ENCODE measurements around the gene DDAH1. TPM values are rescaled to one million over a fixed set of nuclear protein-coding genes. Genes with fewer than 3 reads are reported as not detected.

The DDAH1 gene
- total and polyA plus RNA-seq, 2 experiments from 2014 or later = 29.4 to 41.7 TPM

GRCh38 chr1:85276215-85276977 is 188.6 kb downstream of the DDAH1 start, which contains the start of gene BCL10:
BCL10 (minus strand) TSS chr1:85276632; CDS start chr1:85276352, 280 bp downstream.
- Histone ChIP-seq H3F3A (replicated peaks; ENCODE audit: low read depth) (0 out of 2 replicates have a peak, but pooled peaks cover 6% of the 10 kb centered on the region), H2AFZ (peak within 1 kb of the TSS; percentile 69; the same call in 1 of the 2 replicates), H3K9me2 (ENCODE audit: insufficient read depth) (0 out of 2 replicates have a peak, but pooled peaks cover 5% of the 10 kb centered on the region), H3K27me3 (ENCODE audit: insufficient read depth) (no peaks in the 10 kb centered on the region), H4K20me1 (replicated peaks; ENCODE audit: insufficient read depth) (peaks cover 10% of the 10 kb centered on the region; the same call in 1 of the 2 replicates), H3K4me3 (peak within 1 kb of the TSS; percentile 93), H3K36me3 (ENCODE audit: insufficient read depth) (no peaks in the 10 kb centered on the region), H3K79me2 (replicated peaks; ENCODE audit: insufficient read depth) (peaks cover 45% of the 10 kb centered on the region), H3K4me1 (ENCODE audit: insufficient read depth) (peaks cover 14% of the 10 kb centered on the region), H3K27ac (ENCODE audit: low read depth) (peak within 1 kb of the TSS; percentile 96), H3K4me2 (peak within 1 kb of the TSS; percentile 84)
- peak; percentile 97 for ATAC-seq
- Mint-ChIP-seq H3K27me3 (ENCODE audit: insufficient read depth, low read depth, poor library complexity) (peaks cover 13% of the 10 kb centered on the region), H3K9me3 (peaks cover 3% of the 10 kb centered on the region; the same call in 1 of the 3 replicates), H3K4me1 (peaks cover 42% of the 10 kb centered on the region), H3K36me3 (ENCODE audit: low read depth) (no peaks in the 10 kb centered on the region; the same call in 2 of the 3 replicates), H3K4me3 (peak within 1 kb of the TSS; percentile 88), H3K27ac (peak within 1 kb of the TSS; percentile 94)
- TF ChIP-seq ZNF114 (CRISPR knock-in tag; IDR thresholded peaks at IDR 0.05) (no peak), CREB1 (CRISPR knock-in tag; IDR thresholded peaks at IDR 0.05; ENCODE audit: low read depth) (peak; percentile 95), STAT1 (IDR thresholded peaks at IDR 0.05; ENCODE audit: unreplicated experiment) (no peak), ZNF462 (CRISPR knock-in tag; IDR thresholded peaks at IDR 0.05) (no peak), ETS1 (IDR thresholded peaks at IDR 0.05) (0 out of 2 replicates have a peak, but pooled peaks have one; percentile 17), JUNB (IDR thresholded peaks at IDR 0.05; ENCODE audit: unreplicated experiment) (no peak), EZH2 (IDR thresholded peaks at IDR 0.05; ENCODE audit: low read depth, unreplicated experiment) (no peak), EZH2phosphoT487 (IDR thresholded peaks at IDR 0.05; ENCODE audit: unreplicated experiment) (no peak), POLR2AphosphoS5 (IDR thresholded peaks at IDR 0.05; ENCODE audit: low read depth) (peak; percentile 75)
- DNase-seq (ENCODE audit: low spot score) = peak; percentile 99

Data from GM23338 (cell line).